AG04450 (cell line): ENCODE results near the gene CT55. TPM values are rescaled to one million over a fixed set of nuclear protein-coding genes. Genes with fewer than 3 reads are reported as not detected.
A peak's percentile ranks its signal among the peaks of the same experiment; 100 is the strongest.

ENCODE experiments used
- CTCF ChIA-PET: fragments of 300-600, 350-600 bp; formaldehyde crosslinking; extraction: SDS; loops from one replicate; lab custom pipeline; 2022; ENCODE audit warnings: antibody characterized with exemption, inconsistent platforms; lab: Charles Lee
- POLR2A ChIA-PET: fragments of 350-600 bp; formaldehyde crosslinking; extraction: SDS; loops from one replicate; lab custom pipeline; 2021; ENCODE audit warnings: antibody characterized with exemption, inconsistent platforms; lab: Yijun Ruan, JAX
- DNase-seq: peaks from one replicate; pipeline ENCODE4 v3.0.0-alpha.2; 2011; ENCODE audit warnings: low read depth, low spot score
- H3K27ac ChIP-seq: one replicate; pipeline ENCODE4 v1.5.1; 2012; ENCODE audit warnings: low read depth, low read length, control low read depth
- H3K27me3 ChIP-seq: one replicate; pipeline ENCODE4 v1.6.0; 2012; ENCODE audit warnings: low read length; ENCODE audit not compliant: control insufficient read depth, insufficient read depth
- H3K4me3 ChIP-seq: 2 replicates; pipeline ENCODE4 v1.5.1; 2011; ENCODE audit warnings: mild to moderate bottlenecking, low read depth, low read length, control low read depth
- H3K9me3 ChIP-seq: 2 replicates; pipeline ENCODE4 v1.5.1; 2012; ENCODE audit warnings: low read length; ENCODE audit not compliant: control insufficient read depth, insufficient read depth
- polyA plus RNA-seq: library from polyadenylated mRNA; depleted of rRNA; stranded (reverse); fragments of >200 nt; gene quantifications from 2 replicates; pipeline ENCODE4 v1.2.3, GENCODE V29; 2011; rRNA removed
- TF ChIP-seq, protein P1 (sequence below): IDR thresholded peaks from 2 replicates; pipeline ENCODE4 v1.5.1; 2011; ENCODE audit warnings: low read depth, low read length, control low read depth, inconsistent platforms

CT55 gene
- polyA plus RNA-seq, 1 experiment = not detected

DNA sequence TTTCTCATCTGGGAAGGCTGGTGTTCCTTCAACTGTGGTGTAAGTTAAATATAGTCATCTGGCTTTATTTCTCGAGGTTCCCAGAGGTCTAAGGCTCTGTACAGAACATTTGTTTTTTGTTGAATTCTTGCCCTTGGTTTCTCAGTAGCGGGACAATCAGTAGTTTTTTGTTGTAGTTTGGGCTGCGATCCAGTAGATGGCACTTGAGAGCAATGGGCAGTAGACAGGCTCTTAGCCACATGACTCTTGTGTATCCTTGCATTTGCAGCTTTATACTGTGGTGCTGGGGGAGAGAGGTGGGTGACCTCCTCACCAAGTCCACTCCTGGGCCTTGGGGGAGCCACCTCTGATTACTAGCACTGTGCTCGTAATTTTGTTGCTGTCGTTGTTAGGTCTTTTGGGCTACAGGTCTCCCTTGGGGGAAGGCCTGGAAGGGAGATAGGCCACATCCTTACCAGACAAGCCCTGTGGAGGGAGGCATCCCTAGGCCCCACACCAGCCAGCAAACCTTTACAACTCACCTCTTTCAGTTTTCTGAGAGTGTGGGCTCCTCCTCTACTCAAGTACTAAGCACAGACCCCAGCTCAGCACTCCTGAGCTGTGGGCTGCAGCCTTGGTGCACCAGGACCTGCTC is 59.0 kb downstream of the CT55 start:
- DNase-seq = no peak
- H3K9me3 ChIP-seq = no peaks in the 10 kb centered on the region
- H3K4me3 ChIP-seq = no peak overlapping the region
- no peaks in the 10 kb centered on the region for H3K27me3 ChIP-seq
- CTCF ChIA-PET = interaction anchor here (0.5 to 0.9 kb wide), 2 partner anchors 26 to 453 kb away, joined by 4 to 5 read pairs; no protein-coding TSS in a partner anchor
- TF ChIP-seq, protein P1, sequence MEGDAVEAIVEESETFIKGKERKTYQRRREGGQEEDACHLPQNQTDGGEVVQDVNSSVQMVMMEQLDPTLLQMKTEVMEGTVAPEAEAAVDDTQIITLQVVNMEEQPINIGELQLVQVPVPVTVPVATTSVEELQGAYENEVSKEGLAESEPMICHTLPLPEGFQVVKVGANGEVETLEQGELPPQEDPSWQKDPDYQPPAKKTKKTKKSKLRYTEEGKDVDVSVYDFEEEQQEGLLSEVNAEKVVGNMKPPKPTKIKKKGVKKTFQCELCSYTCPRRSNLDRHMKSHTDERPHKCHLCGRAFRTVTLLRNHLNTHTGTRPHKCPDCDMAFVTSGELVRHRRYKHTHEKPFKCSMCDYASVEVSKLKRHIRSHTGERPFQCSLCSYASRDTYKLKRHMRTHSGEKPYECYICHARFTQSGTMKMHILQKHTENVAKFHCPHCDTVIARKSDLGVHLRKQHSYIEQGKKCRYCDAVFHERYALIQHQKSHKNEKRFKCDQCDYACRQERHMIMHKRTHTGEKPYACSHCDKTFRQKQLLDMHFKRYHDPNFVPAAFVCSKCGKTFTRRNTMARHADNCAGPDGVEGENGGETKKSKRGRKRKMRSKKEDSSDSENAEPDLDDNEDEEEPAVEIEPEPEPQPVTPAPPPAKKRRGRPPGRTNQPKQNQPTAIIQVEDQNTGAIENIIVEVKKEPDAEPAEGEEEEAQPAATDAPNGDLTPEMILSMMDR = peak; percentile 74
- POLR2A ChIA-PET = no interaction called here
- H3K27ac ChIP-seq = no peak overlapping the region

DNA sequence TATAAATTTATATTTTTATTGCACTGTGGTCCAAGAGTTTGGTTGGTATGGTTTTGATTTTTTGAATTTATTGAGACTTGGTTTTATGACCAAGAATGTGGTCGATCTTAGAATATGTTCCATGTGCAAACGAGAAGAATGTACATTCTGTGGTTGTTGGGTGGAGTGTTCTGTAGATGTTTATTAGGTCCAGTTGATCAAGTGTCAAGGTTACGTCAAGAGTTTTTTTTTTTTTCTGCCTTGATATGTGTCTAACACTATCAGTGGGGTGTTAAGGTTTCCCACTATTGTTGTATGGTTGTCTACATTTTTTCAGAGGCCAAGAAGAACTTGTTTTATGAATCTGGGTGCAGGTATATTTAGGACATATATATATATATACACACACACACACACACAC is 61.6 kb downstream of the CT55 start:
- TF ChIP-seq, protein P1 = no peak

More for the DNA sequence above, 61.6 kb downstream of the CT55 start:
- ChIA-PET CTCF (no interaction called here), POLR2A (no interaction called here)
- DNase-seq = no peak
- Histone ChIP-seq H3K9me3 (no peaks in the 10 kb centered on the region), H3K27ac (no peak overlapping the region), H3K27me3 (no peaks in the 10 kb centered on the region), H3K4me3 (no peak overlapping the region)

Other genes with a start within 250 kb of the CT55 start
- 8.3 and 10.7 TPM in 2 replicates for gene SMIM10, start 180.4 kb downstream of the CT55 start, polyA plus RNA-seq
- gene RTL8B, start 148.9 kb downstream of the CT55 start, polyA plus RNA-seq = 18.2 and 20.4 TPM in 2 replicates
- gene RTL8C, start 139.0 kb downstream of the CT55 start, polyA plus RNA-seq = 190 and 251 TPM in 2 replicates
- 49.4 and 83.5 TPM in 2 replicates for gene RTL8A, start 119.3 kb downstream of the CT55 start, polyA plus RNA-seq
- 0.38 and 0.50 TPM in 2 replicates for gene SMIM10L2B, start 72.7 kb downstream of the CT55 start, polyA plus RNA-seq
- not detected in 2 replicates for gene ETDB, start 50.9 kb downstream of the CT55 start, polyA plus RNA-seq
- not detected in 2 replicates for gene ETDA, start 80.7 kb upstream of the CT55 start, polyA plus RNA-seq
- gene ETDC, start 138.1 kb upstream of the CT55 start, polyA plus RNA-seq = not detected in 2 replicates
- 6.6 and 9.0 TPM in 2 replicates for gene ZNF75D, start 172.7 kb upstream of the CT55 start, polyA plus RNA-seq
- gene ZNF449, start 173.4 kb upstream of the CT55 start, polyA plus RNA-seq = 6.5 and 7.4 TPM in 2 replicates